GM23248 (cell line): Measurements from ENCODE around the gene HNF4A.

Experiments used
- EZH2 ChIP-seq: fragments of 200-600 bp; sonication (generic); IDR thresholded peaks from 2 replicates; pipeline ENCODE4 v1.6.1; 2018; ENCODE audit warnings: antibody characterized with exemption, mild to moderate bottlenecking; ENCODE audit not compliant: insufficient read depth, poor library complexity, severe bottlenecking
- EZH2phosphoT487 ChIP-seq: fragments of 200-600 bp; sonication (generic); IDR thresholded peaks from 2 replicates; pipeline ENCODE4 v1.6.1; 2018; ENCODE audit warnings: antibody characterized with exemption, moderate library complexity, mild to moderate bottlenecking, low read depth; ENCODE audit not compliant: insufficient read depth

- TF ChIP-seq EZH2phosphoT487 (no peak), EZH2 (no peak)
Observed at GRCh38 chr20:44415833-44416715, 60.6 kb downstream of the HNF4A start.
